ENCODE data around the gene TTC34. TPM values are rescaled to one million over a fixed set of nuclear protein-coding genes. Genes with fewer than 3 reads are reported as not detected.

Gene TTC34
- total RNA-seq, 1 experiment from 2014 or later: 1.7 TPM

DNA sequence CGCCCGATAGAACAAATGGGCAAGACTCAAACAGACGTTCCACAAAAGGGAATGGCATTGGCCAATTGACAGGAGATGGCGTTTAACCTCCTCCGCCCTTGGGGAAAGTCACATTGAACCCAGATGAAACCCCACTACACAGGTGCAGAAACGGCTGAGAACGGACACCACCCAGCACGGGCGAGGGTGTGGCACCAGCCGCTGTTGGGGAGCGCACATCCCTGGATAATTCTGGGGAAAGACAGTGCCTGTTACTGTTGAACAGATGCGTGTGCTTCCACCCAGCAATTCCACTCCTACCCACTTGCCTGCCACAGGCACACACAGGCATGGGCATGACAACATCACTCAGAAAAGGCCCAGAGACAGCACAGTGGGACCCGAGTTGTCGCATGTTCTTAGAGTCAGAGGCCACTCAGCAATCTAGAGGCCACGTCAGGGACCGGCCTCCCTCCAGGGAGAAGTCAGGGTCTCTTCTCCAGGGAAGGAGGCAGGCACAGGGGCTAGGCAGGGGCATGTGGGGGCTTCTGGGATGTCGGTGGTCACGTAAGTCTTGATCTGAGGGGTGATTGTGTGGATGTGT lies 199.7 kb downstream of the TTC34 start:
- Histone ChIP-seq H3K9me2 (ENCODE audit: insufficient read depth) (no peaks in the 10 kb centered on the region), H3K79me2 (ENCODE audit: low read depth) (no peaks in the 10 kb centered on the region), H3K36me3 (ENCODE audit: low read depth) (no peaks in the 10 kb centered on the region), H3K4me1 (replicated peaks; ENCODE audit: insufficient read depth) (no peaks in the 10 kb centered on the region), H3K27me3 (ENCODE audit: insufficient read depth, low read depth) (peaks cover 96% of the 10 kb centered on the region), H2AFZ (no peak overlapping the region), H3K9me3 (ENCODE audit: insufficient read depth, low read depth) (no peaks in the 10 kb centered on the region), H4K20me1 (ENCODE audit: insufficient read depth) (no peaks in the 10 kb centered on the region), H3K27ac (no peak overlapping the region), H3K4me2 (no peak overlapping the region), H3K4me3 (no peak overlapping the region), H3F3A (ENCODE audit: insufficient read depth, low read depth) (no peaks in the 10 kb centered on the region)
- CTCF ChIA-PET: no interaction called here
- intact Hi-C loops (cut with micrococcal nuclease; ENCODE audit: unreplicated experiment): no loop called here
- BruUV-seq (replicated peaks): no TSS peak
- no peak for DNase-seq
- POLR2A ChIA-PET (ENCODE audit: unreplicated experiment): no interaction called here
- TF ChIP-seq, protein P1, sequence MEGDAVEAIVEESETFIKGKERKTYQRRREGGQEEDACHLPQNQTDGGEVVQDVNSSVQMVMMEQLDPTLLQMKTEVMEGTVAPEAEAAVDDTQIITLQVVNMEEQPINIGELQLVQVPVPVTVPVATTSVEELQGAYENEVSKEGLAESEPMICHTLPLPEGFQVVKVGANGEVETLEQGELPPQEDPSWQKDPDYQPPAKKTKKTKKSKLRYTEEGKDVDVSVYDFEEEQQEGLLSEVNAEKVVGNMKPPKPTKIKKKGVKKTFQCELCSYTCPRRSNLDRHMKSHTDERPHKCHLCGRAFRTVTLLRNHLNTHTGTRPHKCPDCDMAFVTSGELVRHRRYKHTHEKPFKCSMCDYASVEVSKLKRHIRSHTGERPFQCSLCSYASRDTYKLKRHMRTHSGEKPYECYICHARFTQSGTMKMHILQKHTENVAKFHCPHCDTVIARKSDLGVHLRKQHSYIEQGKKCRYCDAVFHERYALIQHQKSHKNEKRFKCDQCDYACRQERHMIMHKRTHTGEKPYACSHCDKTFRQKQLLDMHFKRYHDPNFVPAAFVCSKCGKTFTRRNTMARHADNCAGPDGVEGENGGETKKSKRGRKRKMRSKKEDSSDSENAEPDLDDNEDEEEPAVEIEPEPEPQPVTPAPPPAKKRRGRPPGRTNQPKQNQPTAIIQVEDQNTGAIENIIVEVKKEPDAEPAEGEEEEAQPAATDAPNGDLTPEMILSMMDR (conservative IDR thresholded peaks at IDR 0.05): no peak
- TF ChIP-seq EZH2 (IDR thresholded peaks at IDR 0.05; ENCODE audit: low read depth): no peak

DNA sequence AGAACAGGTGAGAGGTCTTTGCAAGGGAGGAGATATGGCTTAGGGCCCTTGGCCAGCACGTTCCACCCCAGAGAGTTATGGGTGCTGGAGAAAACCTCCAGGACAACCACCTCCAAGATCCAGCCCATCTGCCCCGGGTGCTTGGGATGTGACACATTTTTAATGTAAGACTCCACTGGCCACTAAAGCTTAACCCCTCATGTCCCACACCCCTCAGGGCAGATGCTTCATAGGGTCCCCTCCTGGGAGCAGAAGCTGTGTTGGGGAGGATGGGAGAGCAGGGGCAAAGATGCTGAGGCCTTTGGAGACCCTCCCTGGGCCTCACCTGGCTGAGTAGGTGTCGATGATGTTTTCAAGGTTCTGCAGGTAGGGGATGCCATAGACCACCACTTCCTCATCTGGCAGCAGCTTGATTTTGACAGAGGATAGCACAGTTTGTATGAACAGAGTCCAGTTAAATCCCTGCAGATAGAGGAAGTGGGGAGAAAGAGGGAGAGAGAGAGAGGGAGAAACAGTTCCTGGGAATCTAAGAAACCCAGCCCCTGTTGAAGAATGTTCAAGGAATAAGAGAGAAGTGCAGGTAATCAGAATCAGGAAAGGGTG lies 203.1 kb downstream of the TTC34 start:
- CTCF ChIA-PET: no interaction called here

DNA sequence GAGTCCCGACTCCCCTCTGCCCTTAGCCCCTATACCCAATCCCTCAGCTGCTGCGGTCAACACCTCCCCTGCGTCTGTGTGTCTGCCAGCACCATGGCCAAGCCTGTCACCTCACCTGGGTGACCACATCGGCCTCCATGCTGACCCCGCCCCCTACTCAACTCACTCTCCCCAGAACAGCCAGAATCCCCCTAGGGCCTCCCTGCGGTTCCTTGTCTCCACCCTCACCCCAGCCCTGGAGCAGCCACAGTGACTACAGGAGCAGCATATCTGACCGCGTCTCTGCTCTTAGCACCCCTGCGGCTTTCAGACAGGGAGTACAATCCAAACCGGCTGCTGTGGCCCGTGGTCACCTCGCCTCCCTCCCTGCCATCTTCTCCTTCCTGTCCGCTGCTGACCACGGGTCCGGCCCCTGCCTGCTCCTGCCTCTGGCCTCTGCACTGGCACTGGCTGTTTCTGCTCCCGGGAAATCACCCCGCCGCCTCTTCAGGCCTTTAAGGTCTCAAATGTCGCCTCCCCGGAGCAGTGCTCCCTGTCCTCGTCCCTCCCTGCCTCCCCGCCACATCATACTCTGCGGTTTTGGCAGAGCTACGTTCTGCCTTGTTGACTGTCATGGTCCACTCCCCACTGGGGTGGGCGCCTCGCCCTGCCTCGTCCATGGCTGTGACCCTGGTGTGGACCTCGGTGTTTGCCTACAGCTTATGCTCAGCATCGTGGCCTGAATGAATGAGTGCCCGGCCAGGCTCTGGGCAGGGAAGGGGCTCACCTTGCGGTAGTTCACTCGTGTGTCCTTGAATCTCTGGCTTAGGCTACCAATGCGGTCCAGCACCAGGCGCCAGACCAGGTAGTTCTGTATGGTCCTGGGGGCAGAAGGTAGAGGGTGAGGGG lies 203.8 kb downstream of the TTC34 start:
- no peak overlapping the region for H3K27ac ChIP-seq
- H2AFZ ChIP-seq: no peak overlapping the region
- H3K9me2 ChIP-seq (ENCODE audit: insufficient read depth): no peaks in the 10 kb centered on the region
- H3K27me3 ChIP-seq (ENCODE audit: insufficient read depth, low read depth): peaks cover 62% of the 10 kb centered on the region
- peak in 1 of 2 experiments; percentile 41 for DNase-seq
- TF ChIP-seq, protein P1 (conservative IDR thresholded peaks at IDR 0.05): no peak
- no peak for TF ChIP-seq EZH2 (IDR thresholded peaks at IDR 0.05; ENCODE audit: low read depth)
- no peaks in the 10 kb centered on the region for H3K36me3 ChIP-seq (ENCODE audit: low read depth)
- H3K4me3 ChIP-seq: no peak overlapping the region
- no peaks in the 10 kb centered on the region for H3K9me3 ChIP-seq (ENCODE audit: insufficient read depth, low read depth)
- ChIA-PET POLR2A (ENCODE audit: unreplicated experiment) (interaction anchor here (0.7 kb wide), 1 partner anchor 148 kb away, joined by 6 read pairs; no protein-coding TSS in a partner anchor), CTCF (no interaction called here)
- no peaks in the 10 kb centered on the region for H3F3A ChIP-seq (ENCODE audit: insufficient read depth, low read depth)
- no peaks in the 10 kb centered on the region for H3K79me2 ChIP-seq (ENCODE audit: low read depth)
- no peaks in the 10 kb centered on the region for H3K4me1 ChIP-seq (replicated peaks; ENCODE audit: insufficient read depth)
- H3K4me2 ChIP-seq: no peak overlapping the region
- no peaks in the 10 kb centered on the region for H4K20me1 ChIP-seq (ENCODE audit: insufficient read depth)
- intact Hi-C loops (cut with micrococcal nuclease; ENCODE audit: unreplicated experiment): no loop called here
- no TSS peak for BruUV-seq (replicated peaks)

More for the DNA sequence above, 203.1 kb downstream of the TTC34 start:
- DNase-seq: no peak
- H3K9me2 ChIP-seq (ENCODE audit: insufficient read depth): no peaks in the 10 kb centered on the region
- H3K27ac ChIP-seq: no peak overlapping the region
- H3K4me2 ChIP-seq: no peak overlapping the region
- no peaks in the 10 kb centered on the region for H3K36me3 ChIP-seq (ENCODE audit: low read depth)
- H2AFZ ChIP-seq: no peak overlapping the region
- H4K20me1 ChIP-seq (ENCODE audit: insufficient read depth): no peaks in the 10 kb centered on the region
- no peaks in the 10 kb centered on the region for H3K79me2 ChIP-seq (ENCODE audit: low read depth)
- peaks cover 70% of the 10 kb centered on the region for H3K27me3 ChIP-seq (ENCODE audit: insufficient read depth, low read depth)
- no peaks in the 10 kb centered on the region for H3K4me1 ChIP-seq (replicated peaks; ENCODE audit: insufficient read depth)
- intact Hi-C loops (cut with micrococcal nuclease; ENCODE audit: unreplicated experiment): no loop called here
- H3K4me3 ChIP-seq: no peak overlapping the region
- POLR2A ChIA-PET (ENCODE audit: unreplicated experiment): interaction anchor here (0.7 kb wide), 1 partner anchor 149 kb away, joined by 6 read pairs; no protein-coding TSS in a partner anchor
- no peaks in the 10 kb centered on the region for H3K9me3 ChIP-seq (ENCODE audit: insufficient read depth, low read depth)
- H3F3A ChIP-seq (ENCODE audit: insufficient read depth, low read depth): no peaks in the 10 kb centered on the region
- no peak for TF ChIP-seq EZH2 (IDR thresholded peaks at IDR 0.05; ENCODE audit: low read depth)
- TF ChIP-seq, protein P1 (conservative IDR thresholded peaks at IDR 0.05): no peak
- BruUV-seq (replicated peaks): no TSS peak

Measured in PC-9 (cell line).